ENCODE measurements around the gene CXCR3.
"Not testable (repeated sequence)": the region's sequence is repeated elsewhere in the genome, so short reads cannot be mapped to it uniquely, and the experiment has no call there.

Gene CXCR3

GRCh38 chrX:71609095-71609750 is 9.1 kb downstream of the CXCR3 start:
- DNase-seq (ENCODE audit: low spot score): no peak

- no peak for DNase-seq (ENCODE audit: low spot score)
Observed at GRCh38 chrX:71607488-71607887, 10.8 kb downstream of the CXCR3 start.

GRCh38 chrX:71606536-71607216 is 11.6 kb downstream of the CXCR3 start:
- DNase-seq (ENCODE audit: low spot score): no peak

DNA sequence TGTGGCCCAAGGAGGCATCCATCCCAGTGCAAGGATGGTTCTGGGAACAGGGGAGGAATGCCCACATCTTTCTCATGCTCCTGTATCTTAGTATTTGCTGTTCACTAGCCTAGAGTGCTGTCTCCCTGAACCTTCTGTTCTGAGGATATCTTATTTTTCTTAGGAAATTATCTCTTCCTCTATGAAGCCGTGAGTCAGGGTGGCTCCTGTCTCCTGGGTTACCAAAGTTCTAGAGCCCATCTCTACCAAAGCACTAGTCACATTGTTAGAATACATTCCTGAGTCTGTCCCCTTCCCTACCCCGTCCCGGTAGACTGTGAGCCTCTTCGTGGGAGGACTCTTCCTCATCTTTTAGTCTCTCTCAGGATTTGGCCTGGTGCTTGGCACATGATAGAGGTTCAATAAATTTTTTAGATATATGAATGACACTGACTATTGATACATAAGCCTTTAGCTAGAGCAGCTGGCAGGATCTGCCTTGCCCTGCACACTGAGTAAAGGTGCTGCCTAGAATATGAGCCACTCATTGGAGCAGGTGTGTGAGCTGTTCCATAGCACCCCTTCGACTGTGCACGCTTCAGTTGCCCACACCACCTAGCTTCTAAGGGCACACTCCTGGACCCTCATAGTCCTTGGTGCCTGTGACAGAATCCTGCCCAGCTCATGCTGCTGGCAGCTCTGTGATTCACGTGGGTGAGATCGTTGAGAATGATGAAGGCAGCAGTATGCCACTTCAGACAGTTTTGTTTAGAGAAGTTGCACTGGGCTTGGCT is 13.3 kb downstream of the CXCR3 start:
- DNase-seq (ENCODE audit: low spot score): no peak

- no peak for DNase-seq (ENCODE audit: low spot score)
Observed at GRCh38 chrX:71604141-71604540, 14.2 kb downstream of the CXCR3 start.

DNA sequence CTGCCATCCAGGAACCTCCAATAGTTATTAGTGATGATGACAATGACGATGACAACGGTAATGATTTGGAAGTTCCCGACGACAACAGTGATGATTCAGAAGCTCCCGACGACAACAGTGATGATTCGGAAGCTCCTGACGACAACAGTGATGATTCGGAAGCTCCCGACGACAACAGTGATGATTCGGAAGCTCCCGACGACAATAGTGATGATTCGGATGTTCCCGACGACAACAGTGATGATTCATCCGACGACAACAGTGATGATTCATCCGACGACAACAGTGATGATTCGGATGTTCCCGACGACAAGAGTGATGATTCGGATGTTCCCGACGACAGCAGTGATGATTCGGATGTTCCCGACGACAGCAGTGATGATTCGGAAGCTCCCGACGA is 14.7 kb downstream of the CXCR3 start:
- no peak for DNase-seq (ENCODE audit: low spot score)

DNA sequence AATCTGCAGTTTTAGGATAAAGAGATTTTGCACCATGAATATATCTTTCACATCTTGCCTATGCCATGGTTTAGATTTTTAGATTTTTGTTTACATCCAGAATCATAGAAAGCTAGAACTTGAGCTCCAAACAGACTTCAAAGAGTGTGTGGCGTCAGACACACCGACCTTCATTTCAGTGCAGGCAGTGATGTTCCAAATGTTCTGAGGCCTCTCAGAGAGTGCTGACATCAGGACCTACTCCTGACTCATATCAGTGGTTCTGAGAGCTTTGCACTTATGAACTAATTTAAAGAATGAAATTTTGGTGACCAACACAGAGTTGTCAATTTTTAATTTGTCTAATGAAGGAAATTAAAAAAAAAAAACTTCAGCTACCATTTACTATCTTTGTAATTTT is 18.3 kb downstream of the CXCR3 start:
- no peak for DNase-seq (ENCODE audit: low spot score)

DNA sequence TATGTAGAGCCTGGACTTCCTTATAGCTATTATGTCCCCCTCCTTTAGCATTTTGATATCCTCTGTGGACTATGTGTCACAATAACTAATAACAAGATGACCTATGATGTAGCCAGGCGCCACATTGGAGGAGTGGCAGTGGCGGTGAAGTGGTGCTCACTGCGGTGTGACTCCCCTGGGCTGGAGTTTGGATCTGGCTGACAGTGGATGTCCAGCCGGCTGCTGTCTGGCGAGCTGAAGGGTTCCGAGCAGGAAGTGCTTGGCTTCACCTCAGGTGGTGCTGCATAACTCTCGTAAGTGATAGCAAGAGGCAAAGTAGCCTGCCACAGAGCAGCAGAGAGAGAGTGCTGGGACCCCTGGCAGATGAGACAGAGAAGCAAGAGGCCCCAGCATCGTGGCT is 25.1 kb downstream of the CXCR3 start:
- not testable (repeated sequence) for DNase-seq (ENCODE audit: low spot score)

DNA sequence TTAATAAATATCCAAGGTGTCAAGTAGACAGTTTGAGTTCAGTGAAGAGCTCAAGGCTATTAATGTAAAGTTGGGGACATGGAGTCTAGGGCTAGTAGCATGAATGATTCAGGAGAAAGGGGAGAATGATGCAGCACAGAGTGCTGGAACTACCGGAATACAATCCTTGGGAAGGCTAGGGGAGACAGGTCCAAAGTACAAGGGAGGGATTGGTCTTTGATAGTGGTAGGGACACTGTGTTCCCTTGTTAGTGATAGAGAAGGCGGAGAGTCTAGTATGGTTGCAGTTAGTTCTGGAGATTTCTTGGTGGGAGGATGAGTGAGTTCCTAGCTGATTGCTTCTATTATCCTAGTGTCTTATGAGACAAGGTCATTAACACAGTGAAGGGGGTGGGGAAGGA is 31.4 kb downstream of the CXCR3 start:
- DNase-seq (ENCODE audit: low spot score): no peak

DNA sequence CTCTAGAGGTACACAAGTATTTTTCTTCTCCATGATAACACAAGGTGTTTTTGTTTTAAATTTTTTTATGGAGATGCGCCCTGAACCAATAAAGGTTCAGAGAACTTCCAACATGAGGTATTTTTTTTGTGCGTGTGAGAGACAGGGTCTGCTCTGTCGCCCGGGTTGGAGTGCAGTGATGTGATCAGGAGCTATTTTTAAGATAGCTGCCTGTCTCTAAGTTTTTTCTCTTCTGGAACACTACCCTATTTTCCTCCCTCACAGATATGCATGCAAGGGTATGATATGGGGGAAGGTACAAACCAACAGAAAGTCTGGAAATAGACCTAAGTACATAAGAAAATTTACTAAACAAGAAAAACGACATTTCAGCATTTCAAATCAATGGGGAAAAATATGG is 37.1 kb downstream of the CXCR3 start:
- no peak for DNase-seq (ENCODE audit: low spot score)

GRCh38 chrX:71579990-71580380 is 38.3 kb downstream of the CXCR3 start:
- DNase-seq (ENCODE audit: low spot score): no peak

GRCh38 chrX:71579136-71579989 is 38.9 kb downstream of the CXCR3 start:
- DNase-seq (ENCODE audit: low spot score): no peak

DNA sequence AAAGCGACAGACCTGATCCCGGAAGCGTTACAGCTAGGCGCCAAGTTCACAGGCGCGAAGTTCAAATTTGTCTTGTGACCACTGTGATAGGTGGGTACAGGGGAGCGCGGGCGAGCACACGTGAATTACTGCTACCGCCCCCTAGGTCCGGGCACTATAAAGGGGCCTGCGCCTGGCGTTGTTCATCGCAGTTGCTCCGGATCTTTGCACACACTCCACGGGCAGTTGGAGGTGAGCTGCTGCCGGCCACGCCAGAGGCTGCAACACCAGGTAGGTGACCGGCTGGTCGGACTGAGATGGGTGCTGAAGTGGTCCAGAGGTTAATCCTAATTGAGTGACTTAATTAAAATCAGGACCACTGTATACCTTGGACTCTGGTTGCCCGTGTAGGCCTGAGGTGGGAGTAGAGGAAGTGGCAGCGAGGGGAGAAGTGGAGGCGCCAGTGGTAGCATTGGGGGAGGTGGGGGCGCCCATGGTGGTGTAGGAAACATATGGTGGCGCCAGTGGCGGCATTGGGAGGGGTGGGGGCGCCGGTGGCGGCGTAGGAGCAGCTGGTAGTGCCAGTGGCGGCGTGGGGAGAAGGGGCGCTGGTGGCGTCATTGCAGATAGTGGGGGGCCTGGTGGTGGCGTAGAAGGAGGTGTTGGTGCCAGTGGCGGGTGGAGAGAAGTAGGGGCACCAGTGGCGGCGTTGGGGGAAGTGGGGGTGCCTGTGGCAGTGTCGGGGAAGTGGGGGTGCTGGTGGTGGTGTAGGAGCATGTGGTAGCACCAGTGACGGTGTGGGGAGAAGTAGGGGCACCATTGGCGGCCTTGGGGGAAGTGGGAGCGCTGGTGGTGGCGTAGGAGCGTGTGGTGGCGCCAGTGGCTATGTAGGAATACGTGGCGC is 39.8 kb downstream of the CXCR3 start, which contains the start of gene GCNA:
Gene GCNA, plus strand, starts transcription at position 185 of the 883 bp plus-strand sequence. CDS start 2,385 bp downstream, outside the sequence.
- DNase-seq (ENCODE audit: low spot score): no peak

DNA sequence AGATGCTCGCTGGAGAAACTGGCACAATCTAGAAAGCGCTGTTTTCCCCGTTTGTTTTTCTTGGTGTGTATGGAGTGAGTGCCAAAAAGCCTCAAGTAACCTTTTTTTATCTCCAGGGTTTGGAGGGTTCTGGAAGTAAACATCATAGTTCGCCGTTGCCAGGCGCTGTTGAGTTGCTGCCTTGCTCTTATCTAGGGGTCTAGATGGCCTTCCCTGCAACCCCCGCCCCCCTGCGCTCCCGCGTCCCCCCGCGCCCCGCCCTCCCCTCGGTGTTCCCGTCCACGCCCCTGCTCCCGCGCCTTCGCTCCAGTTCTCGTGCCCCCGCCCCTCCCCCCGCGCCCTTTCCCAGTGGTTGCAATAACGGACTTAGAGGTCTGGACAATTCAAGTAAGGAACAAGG is 40.6 kb downstream of the CXCR3 start:
- DNase-seq (ENCODE audit: low spot score): no peak

DNA sequence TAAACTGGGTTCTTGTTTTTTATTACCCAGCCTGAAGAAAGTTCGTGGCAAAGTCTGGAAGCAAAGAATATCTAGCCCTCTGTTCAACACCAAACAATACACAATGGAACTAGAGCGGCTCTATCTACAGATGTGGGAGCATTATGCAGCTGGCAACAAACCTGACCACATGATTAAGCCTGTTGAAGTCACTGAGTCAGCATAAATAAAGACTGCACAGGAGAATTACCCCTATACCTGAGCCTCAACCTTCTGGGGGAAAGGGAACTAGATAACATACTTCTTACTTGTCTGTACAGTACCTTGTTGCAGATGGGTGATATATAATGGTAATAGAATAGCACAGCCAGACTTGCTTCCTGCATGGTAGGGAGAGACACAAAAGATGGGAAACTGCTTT is 44.7 kb downstream of the CXCR3 start:
- no peak for DNase-seq (ENCODE audit: low spot score)

DNA sequence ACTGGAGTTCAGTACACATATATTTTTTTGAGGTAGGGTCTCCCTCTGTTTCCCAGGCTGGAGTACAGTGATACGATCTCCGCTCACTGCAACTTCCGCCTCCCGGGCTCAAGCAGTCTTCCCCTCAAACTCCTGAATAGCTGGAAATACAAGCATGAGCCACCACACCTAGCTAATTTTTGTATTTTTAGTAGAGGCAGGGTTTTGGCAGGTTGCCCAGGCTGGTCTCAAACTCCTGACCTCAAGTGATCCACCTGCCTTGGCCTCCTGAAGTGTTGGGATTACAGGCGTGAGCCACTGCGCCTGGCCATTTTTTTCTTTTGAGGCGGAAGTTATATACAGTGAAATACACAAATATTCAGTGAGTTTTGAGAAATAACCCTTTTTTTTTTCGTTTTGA is 46.9 kb downstream of the CXCR3 start:
- not testable (repeated sequence) for DNase-seq (ENCODE audit: low spot score)
